KMS-11 (cell line): Measurements from ENCODE around the gene ANAPC7.
"Not testable (repeated sequence)": the region's sequence is repeated elsewhere in the genome, so short reads cannot be mapped to it uniquely, and the experiment has no call there.

ENCODE experiments used
- H2AFZ ChIP-seq: fragments of 200-600 bp; sonication (generic); 2 replicates; pipeline ENCODE4 v1.6.1; 2016; ENCODE audit warnings: antibody characterized with exemption, mixed run types, low read depth
- H3K27ac ChIP-seq: fragments of 200-600 bp; sonication (generic); 2 replicates; pipeline ENCODE4 v1.6.1; 2016; ENCODE audit warnings: mild to moderate bottlenecking, mixed run types
- H3K27me3 ChIP-seq: fragments of 200-600 bp; sonication (generic); 2 replicates; pipeline ENCODE4 v1.6.1; 2017; ENCODE audit warnings: mild to moderate bottlenecking, low read depth, mixed run types, moderate library complexity; ENCODE audit not compliant: insufficient read depth
- H3K36me3 ChIP-seq: fragments of 200-600 bp; sonication (generic); 2 replicates; pipeline ENCODE4 v1.6.1; 2017; ENCODE audit warnings: mild to moderate bottlenecking, mixed run types; ENCODE audit not compliant: insufficient read depth
- H3K4me1 ChIP-seq: fragments of 200-600 bp; sonication (generic); 2 replicates; pipeline ENCODE4 v1.6.1; 2016; ENCODE audit warnings: mild to moderate bottlenecking, low read depth, mixed run types; ENCODE audit not compliant: poor library complexity, severe bottlenecking
- H3K4me2 ChIP-seq: fragments of 200-600 bp; sonication (generic); 2 replicates; pipeline ENCODE4 v1.7.0; 2016; ENCODE audit warnings: mild to moderate bottlenecking, mixed run types
- H3K4me3 ChIP-seq: fragments of 200-600 bp; sonication (generic); IDR thresholded peaks from 2 replicates; pipeline ENCODE4 v1.6.1; 2017; ENCODE audit warnings: low read depth, low read length, mixed read lengths; ENCODE audit not compliant: insufficient read depth
- H3K79me2 ChIP-seq: fragments of 200-600 bp; sonication (generic); 2 replicates; pipeline ENCODE4 v1.6.1; 2016; ENCODE audit warnings: low read depth, mixed run types; ENCODE audit not compliant: insufficient read depth
- H3K9ac ChIP-seq: fragments of 200-600 bp; sonication (generic); 2 replicates; pipeline ENCODE4 v1.6.1; 2016; ENCODE audit warnings: mild to moderate bottlenecking, mixed run types
- H4K20me1 ChIP-seq: fragments of 200-600 bp; sonication (generic); 2 replicates; pipeline ENCODE4 v1.6.1; 2016; ENCODE audit warnings: mild to moderate bottlenecking, mixed run types; ENCODE audit not compliant: insufficient read depth
- TF ChIP-seq, protein P1 (sequence below): fragments of 200-600 bp; sonication (generic); conservative IDR thresholded peaks from 2 replicates; pipeline ENCODE4 v1.6.1; 2017; ENCODE audit warnings: low read depth, mild to moderate bottlenecking, antibody characterized with exemption, low read length, moderate library complexity, mixed read lengths

ANAPC7 gene

DNA sequence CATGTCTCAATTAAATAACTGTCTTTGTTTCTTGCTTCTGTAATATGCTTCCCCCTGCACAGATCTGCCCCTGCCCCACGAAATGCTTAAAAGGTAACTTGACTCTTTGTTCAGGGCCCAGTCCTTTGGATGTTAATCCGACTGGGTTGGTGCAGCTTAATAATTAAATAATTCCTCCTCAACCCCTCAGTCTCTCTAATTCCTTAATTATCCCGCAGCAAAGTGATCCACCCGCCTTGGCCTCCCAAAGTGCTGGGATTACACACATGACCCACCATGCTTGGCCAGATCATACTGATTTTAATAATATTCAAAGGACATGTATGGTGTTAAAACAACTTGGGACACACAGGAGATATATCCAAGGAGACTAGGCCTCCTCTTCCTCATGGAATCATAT lies 18.2 kb upstream of the ANAPC7 start:
- no peak overlapping the region for H3K4me3 ChIP-seq
- no peaks in the 10 kb centered on the region for H3K36me3 ChIP-seq
- H3K4me1 ChIP-seq = no peaks in the 10 kb centered on the region
- H4K20me1 ChIP-seq = no peaks in the 10 kb centered on the region
- no peaks in the 10 kb centered on the region for H3K79me2 ChIP-seq
- H3K27me3 ChIP-seq = no peaks in the 10 kb centered on the region
- H2AFZ ChIP-seq = no peak overlapping the region
- H3K4me2 ChIP-seq = no peak overlapping the region
- TF ChIP-seq, protein P1, sequence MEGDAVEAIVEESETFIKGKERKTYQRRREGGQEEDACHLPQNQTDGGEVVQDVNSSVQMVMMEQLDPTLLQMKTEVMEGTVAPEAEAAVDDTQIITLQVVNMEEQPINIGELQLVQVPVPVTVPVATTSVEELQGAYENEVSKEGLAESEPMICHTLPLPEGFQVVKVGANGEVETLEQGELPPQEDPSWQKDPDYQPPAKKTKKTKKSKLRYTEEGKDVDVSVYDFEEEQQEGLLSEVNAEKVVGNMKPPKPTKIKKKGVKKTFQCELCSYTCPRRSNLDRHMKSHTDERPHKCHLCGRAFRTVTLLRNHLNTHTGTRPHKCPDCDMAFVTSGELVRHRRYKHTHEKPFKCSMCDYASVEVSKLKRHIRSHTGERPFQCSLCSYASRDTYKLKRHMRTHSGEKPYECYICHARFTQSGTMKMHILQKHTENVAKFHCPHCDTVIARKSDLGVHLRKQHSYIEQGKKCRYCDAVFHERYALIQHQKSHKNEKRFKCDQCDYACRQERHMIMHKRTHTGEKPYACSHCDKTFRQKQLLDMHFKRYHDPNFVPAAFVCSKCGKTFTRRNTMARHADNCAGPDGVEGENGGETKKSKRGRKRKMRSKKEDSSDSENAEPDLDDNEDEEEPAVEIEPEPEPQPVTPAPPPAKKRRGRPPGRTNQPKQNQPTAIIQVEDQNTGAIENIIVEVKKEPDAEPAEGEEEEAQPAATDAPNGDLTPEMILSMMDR = no peak
- H3K9ac ChIP-seq = no peak overlapping the region
- no peak overlapping the region for H3K27ac ChIP-seq

GRCh38 chr12:110421159-110421661 lies 17.7 kb upstream of the ANAPC7 start:
- no peaks in the 10 kb centered on the region for H3K27me3 ChIP-seq
- TF ChIP-seq, protein P1 = no peak
- H4K20me1 ChIP-seq = no peaks in the 10 kb centered on the region
- no peak overlapping the region for H3K9ac ChIP-seq
- no peaks in the 10 kb centered on the region for H3K36me3 ChIP-seq
- no peak overlapping the region for H3K27ac ChIP-seq
- H3K4me3 ChIP-seq = no peak overlapping the region
- no peaks in the 10 kb centered on the region for H3K4me1 ChIP-seq
- no peak overlapping the region for H2AFZ ChIP-seq
- H3K79me2 ChIP-seq = no peaks in the 10 kb centered on the region
- no peak overlapping the region for H3K4me2 ChIP-seq

- H3K79me2 ChIP-seq, H3K4me1 ChIP-seq, H3K36me3 ChIP-seq, H3K27me3 ChIP-seq, H4K20me1 ChIP-seq, H3K9ac ChIP-seq, H3K27ac ChIP-seq, H2AFZ ChIP-seq, H3K4me3 ChIP-seq, H3K4me2 ChIP-seq: not testable (repeated sequence)
These were observed 17.1 kb upstream of the ANAPC7 start for GRCh38 chr12:110420644-110421043.

DNA sequence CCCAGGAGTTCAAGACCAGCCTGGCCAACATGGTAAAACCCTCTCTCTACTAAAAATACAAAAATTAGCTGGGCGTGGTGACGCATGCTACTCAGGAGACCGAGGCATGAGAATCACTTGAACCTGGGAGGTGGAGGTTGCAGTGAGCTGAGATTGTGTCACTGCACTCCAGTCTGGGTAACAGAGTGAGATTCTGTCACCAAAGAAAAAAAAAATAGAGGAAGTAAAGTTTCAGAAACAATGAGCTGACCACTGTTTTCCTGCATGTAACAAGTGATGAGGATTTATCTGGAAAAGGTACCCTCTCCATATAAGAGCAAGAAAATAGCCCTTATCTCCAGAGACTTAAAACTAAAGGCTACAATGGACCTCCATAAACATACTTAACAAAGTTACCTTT lies 13.6 kb upstream of the ANAPC7 start:
- not testable (repeated sequence) for H4K20me1 ChIP-seq, H3K4me3 ChIP-seq

DNA sequence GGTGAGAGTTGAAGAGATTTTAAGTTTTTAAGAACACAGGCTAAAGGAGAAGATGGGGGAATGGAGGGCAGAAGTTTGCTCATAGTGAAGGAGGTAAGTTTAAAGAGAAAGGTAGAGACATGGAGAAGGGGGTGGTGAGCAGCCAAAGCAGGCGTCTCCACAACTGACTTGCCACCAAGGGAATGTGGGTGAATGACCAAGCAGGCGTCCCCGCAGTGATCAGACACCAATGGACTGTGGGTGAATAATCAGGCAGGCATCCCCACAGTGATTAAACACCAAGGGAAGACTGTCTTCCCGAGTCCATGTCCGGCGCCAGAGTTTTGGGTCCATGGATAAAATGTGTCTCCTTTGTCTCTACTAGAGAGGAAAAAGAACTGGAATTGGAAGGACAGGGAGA lies 6.6 kb upstream of the ANAPC7 start:
- not testable (repeated sequence) for H3K9ac ChIP-seq, H3K4me2 ChIP-seq, H3K4me3 ChIP-seq, H3K27me3 ChIP-seq, H3K36me3 ChIP-seq, H3K79me2 ChIP-seq, H4K20me1 ChIP-seq, H2AFZ ChIP-seq, H3K4me1 ChIP-seq, H3K27ac ChIP-seq

More for the DNA sequence above, 13.6 kb upstream of the ANAPC7 start:
- not testable (repeated sequence) for H3K9ac ChIP-seq, H3K27me3 ChIP-seq, H2AFZ ChIP-seq, H3K4me2 ChIP-seq, H3K36me3 ChIP-seq, H3K4me1 ChIP-seq, H3K27ac ChIP-seq, H3K79me2 ChIP-seq

DNA sequence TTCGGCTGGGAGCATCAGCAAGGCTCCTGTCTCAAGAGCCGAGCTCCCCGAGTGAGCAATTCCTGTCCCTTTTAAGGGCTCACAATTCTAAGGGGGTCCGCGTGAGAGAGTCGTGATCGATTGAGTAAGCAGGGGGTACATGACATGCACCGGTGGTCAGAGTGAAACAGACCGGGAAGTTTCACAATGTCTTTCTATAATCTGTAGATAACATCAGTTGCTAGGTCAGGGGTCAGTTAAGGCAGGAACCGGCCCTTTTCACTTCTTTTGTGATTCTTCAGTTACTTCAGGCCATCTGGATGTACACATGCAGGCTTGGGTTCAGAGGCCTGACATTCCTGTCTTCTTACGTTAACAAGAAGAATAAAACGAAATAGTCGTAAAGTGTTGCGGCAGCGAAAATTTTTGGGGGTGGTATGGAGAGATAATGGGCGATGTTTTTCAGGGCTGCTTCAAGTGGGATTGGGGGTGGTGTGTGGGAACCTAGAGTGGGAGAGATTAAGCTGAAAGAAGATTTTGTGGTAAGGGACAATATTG lies 1.7 kb upstream of the ANAPC7 start:
- not testable (repeated sequence) for H2AFZ ChIP-seq, H3K36me3 ChIP-seq, H3K4me1 ChIP-seq, H3K27me3 ChIP-seq, H3K9ac ChIP-seq, H3K4me3 ChIP-seq, H4K20me1 ChIP-seq, H3K27ac ChIP-seq, H3K4me2 ChIP-seq
- peaks cover 32% of the 10 kb centered on the region for H3K79me2 ChIP-seq
